Stomach smooth muscle (tissue), 2 donors: ENCODE results near the gene SMARCD3.

Experiments
- H3K27ac ChIP-seq: one replicate; pipeline ENCODE4 v1.7.0; 2013; ENCODE audit warnings: mild to moderate bottlenecking, low read length, inconsistent platforms
- H3K27me3 ChIP-seq, 2 donors: one replicate each; pipeline ENCODE4 v1.7.0; 2013; ENCODE audit warnings: low read length in 2 of 2; ENCODE audit not compliant: insufficient read depth in 2 of 2, control insufficient read depth in 1 of 2
- H3K36me3 ChIP-seq, 2 donors: one replicate each; pipeline ENCODE4 v1.7.0; 2013; ENCODE audit warnings: low read length in 2 of 2; ENCODE audit not compliant: control insufficient read depth in 2 of 2, insufficient read depth in 2 of 2
- H3K4me1 ChIP-seq: one replicate; pipeline ENCODE4 v1.7.0; 2013; ENCODE audit warnings: low read length; ENCODE audit not compliant: control insufficient read depth, insufficient read depth
- H3K4me3 ChIP-seq, 2 donors: one replicate each; pipeline ENCODE4 v1.7.0; 2013; ENCODE audit warnings: low read length in 2 of 2
- H3K9ac ChIP-seq, 2 donors: one replicate each; pipeline ENCODE4 v1.7.0; 2013; ENCODE audit warnings: low read length in 2 of 2, mild to moderate bottlenecking in 1 of 2
- H3K9me3 ChIP-seq, 2 donors: one replicate each; pipeline ENCODE4 v1.7.0; 2013; ENCODE audit warnings: low read length in 2 of 2; ENCODE audit not compliant: control insufficient read depth in 2 of 2
- donor health status: healthy.
- donor health status: Pancreatic carcinoma.

The SMARCD3 gene

GRCh38 chr7:151194188-151194587 is 54.3 kb downstream of the SMARCD3 start:
- Histone ChIP-seq H3K36me3 (no peaks in the 10 kb centered on the region), H3K4me3 (no peak overlapping the region), H3K27me3 (peaks cover 0 to 15% of the 10 kb centered on the region in 2 donors), H3K9ac (no peak overlapping the region), H3K27ac (no peak overlapping the region), H3K9me3 (no peaks in the 10 kb centered on the region), H3K4me1 (no peaks in the 10 kb centered on the region)

GRCh38 chr7:151193203-151193978 is 55.1 kb downstream of the SMARCD3 start:
- H3K27ac ChIP-seq, result no peak overlapping the region
- H3K27me3 ChIP-seq, result peaks cover 0 to 15% of the 10 kb centered on the region in 2 donors
- H3K9ac ChIP-seq, result no peak overlapping the region
- H3K9me3 ChIP-seq, result no peaks in the 10 kb centered on the region
- no peaks in the 10 kb centered on the region for H3K4me1 ChIP-seq
- no peaks in the 10 kb centered on the region for H3K36me3 ChIP-seq
- no peak overlapping the region for H3K4me3 ChIP-seq

GRCh38 chr7:151192002-151192539 is 56.4 kb downstream of the SMARCD3 start:
- Histone ChIP-seq H3K36me3 (no peaks in the 10 kb centered on the region), H3K9me3 (no peaks in the 10 kb centered on the region), H3K4me3 (no peak overlapping the region), H3K4me1 (no peaks in the 10 kb centered on the region), H3K9ac (no peak overlapping the region), H3K27me3 (peaks cover 0 to 15% of the 10 kb centered on the region in 2 donors), H3K27ac (no peak overlapping the region)

GRCh38 chr7:151191544-151191943 is 57.0 kb downstream of the SMARCD3 start:
- no peaks in the 10 kb centered on the region for H3K9me3 ChIP-seq
- no peak overlapping the region for H3K27ac ChIP-seq
- peaks cover 0 to 13% of the 10 kb centered on the region in 2 donors for H3K27me3 ChIP-seq
- H3K9ac ChIP-seq, result no peak overlapping the region
- no peaks in the 10 kb centered on the region for H3K4me1 ChIP-seq
- no peaks in the 10 kb centered on the region for H3K36me3 ChIP-seq
- no peak overlapping the region for H3K4me3 ChIP-seq

GRCh38 chr7:151189038-151189437 is 59.5 kb downstream of the SMARCD3 start:
- H3K36me3 ChIP-seq, result no peaks in the 10 kb centered on the region
- H3K4me1 ChIP-seq, result no peaks in the 10 kb centered on the region
- no peak overlapping the region for H3K27ac ChIP-seq
- no peak overlapping the region for H3K9ac ChIP-seq
- H3K27me3 ChIP-seq, result peaks cover 3 to 4% of the 10 kb centered on the region in 2 donors
- no peak overlapping the region for H3K4me3 ChIP-seq
- no peaks in the 10 kb centered on the region for H3K9me3 ChIP-seq
